ENCODE data around the gene DBF4B. TPM values are rescaled to one million over a fixed set of nuclear protein-coding genes. Genes with fewer than 3 reads are reported as not detected.
"Not testable (repeated sequence)": the region's sequence is repeated elsewhere in the genome, so short reads cannot be mapped to it uniquely, and the experiment has no call there.

The DBF4B gene
- total RNA-seq, 1 donor from 2014 or later: 12.2 TPM

DNA sequence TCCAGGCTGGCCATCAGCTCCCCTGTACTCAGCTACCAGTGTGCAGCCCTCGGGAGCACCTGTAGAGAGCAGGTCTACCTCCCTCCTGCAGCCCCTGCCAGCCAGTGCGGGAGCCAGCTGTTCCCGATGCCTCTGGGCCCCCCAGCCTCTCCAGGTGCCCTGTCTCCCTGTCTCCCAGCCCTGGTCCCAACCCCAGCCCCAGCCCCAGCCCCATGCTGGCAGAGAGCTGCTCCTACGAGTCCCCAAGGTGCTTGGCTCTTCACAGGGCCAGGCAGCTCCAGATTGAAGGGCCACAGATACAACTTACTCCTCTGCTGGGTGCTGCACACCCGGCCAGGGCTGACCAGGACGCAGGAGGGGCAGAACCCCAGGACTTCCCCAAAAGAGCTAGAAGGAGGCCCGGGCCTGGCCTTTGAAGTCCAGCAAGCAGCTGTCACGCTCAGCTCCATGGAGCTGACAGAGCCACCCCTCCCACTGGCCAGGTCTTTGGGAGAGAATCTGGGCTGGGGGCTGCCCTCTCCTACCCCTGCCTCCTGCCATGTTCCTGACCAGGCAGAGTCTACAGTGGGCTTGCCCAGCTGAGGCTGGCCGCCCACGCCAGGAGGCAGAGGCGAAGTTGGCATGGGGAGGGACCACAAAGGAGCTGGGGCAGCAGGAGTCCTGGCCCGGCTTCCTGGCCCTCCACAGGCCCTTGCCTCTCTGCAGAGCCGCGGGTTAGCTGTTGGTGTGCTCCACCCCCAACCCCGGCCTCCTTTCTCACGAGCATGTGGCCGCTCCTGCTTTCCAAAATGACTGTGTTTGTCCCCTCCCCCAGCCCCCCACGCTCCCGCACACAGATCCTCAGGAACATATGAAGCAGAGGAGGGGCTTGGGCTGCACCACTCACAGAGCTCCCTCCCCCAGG, 40.9 kb downstream of the DBF4B start:
- DNase-seq (ENCODE audit: low read depth): no peak
- no peak overlapping the region for H3K4me3 ChIP-seq (ENCODE audit: low read depth, low read length)
- TF ChIP-seq, protein P1, sequence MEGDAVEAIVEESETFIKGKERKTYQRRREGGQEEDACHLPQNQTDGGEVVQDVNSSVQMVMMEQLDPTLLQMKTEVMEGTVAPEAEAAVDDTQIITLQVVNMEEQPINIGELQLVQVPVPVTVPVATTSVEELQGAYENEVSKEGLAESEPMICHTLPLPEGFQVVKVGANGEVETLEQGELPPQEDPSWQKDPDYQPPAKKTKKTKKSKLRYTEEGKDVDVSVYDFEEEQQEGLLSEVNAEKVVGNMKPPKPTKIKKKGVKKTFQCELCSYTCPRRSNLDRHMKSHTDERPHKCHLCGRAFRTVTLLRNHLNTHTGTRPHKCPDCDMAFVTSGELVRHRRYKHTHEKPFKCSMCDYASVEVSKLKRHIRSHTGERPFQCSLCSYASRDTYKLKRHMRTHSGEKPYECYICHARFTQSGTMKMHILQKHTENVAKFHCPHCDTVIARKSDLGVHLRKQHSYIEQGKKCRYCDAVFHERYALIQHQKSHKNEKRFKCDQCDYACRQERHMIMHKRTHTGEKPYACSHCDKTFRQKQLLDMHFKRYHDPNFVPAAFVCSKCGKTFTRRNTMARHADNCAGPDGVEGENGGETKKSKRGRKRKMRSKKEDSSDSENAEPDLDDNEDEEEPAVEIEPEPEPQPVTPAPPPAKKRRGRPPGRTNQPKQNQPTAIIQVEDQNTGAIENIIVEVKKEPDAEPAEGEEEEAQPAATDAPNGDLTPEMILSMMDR (conservative IDR thresholded peaks at IDR 0.05; ENCODE audit: low read depth, low read length): no peak

DNA sequence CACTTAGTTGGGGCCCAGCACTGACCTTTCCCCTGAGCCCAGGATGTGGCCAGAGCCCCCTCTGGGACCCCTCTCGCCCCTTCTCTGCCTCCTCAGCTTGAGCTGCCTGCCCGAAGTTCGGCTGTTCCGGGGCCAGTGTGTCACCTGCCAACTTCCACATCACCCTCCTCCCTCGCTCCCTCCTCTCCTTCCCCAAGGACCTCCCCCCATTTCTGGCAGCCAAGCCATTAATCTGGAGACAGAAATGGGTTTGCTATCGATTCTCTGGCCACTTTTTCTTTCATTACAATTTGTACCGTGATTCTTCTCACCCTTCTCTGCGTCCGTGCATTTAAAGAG, 41.5 kb downstream of the DBF4B start:
- TF ChIP-seq, protein P1 (conservative IDR thresholded peaks at IDR 0.05; ENCODE audit: low read depth, low read length): no peak
- no peak overlapping the region for H3K4me3 ChIP-seq (ENCODE audit: low read depth, low read length)
- DNase-seq (ENCODE audit: low read depth): no peak

DNA sequence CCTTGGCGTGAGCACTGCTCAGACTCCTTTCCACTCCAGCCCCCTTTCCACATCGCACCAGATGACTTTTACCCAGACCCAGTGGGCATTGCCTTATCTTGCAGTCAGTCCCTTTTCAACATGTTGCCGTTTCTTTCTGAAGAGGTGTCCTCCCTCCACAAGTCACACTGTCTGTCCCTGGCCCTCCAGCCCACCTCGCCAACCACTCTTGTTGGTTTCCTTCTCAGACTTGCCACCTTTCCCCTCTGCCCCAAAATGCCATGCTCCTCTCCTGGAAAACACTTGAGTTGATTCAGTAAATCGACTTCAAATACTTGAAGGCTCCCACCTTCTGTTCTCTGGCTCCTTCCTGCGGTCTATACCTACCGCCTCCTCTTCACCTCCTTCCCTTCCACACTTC, 42.9 kb downstream of the DBF4B start:
- DNase-seq (ENCODE audit: low read depth): no peak
- TF ChIP-seq, protein P1 (conservative IDR thresholded peaks at IDR 0.05; ENCODE audit: low read depth, low read length): no peak
- H3K4me3 ChIP-seq (ENCODE audit: low read depth, low read length): no peak overlapping the region

DNA sequence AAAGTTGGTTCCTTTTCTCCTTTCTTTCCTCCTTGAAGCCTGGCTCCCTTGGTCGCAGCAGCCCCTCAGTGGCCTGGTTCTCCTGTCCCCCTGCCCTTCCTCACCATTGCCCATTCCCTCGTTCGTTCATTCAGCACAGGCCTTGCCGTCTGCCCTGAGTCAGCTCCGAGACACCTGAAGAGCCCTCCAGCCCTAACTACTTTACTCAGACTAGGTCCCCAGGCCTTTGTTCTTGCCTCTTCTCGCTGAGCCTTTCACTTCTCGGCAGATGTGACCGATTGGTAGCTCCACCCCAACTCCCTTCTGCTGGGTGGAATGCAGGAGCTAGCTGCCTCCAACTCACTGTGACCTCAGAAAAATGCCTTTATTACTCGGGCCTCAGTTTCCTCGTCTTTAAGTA, 43.3 kb downstream of the DBF4B start:
- no peak for DNase-seq (ENCODE audit: low read depth)
- no peak overlapping the region for H3K4me3 ChIP-seq (ENCODE audit: low read depth, low read length)
- TF ChIP-seq, protein P1 (conservative IDR thresholded peaks at IDR 0.05; ENCODE audit: low read depth, low read length): no peak

DNA sequence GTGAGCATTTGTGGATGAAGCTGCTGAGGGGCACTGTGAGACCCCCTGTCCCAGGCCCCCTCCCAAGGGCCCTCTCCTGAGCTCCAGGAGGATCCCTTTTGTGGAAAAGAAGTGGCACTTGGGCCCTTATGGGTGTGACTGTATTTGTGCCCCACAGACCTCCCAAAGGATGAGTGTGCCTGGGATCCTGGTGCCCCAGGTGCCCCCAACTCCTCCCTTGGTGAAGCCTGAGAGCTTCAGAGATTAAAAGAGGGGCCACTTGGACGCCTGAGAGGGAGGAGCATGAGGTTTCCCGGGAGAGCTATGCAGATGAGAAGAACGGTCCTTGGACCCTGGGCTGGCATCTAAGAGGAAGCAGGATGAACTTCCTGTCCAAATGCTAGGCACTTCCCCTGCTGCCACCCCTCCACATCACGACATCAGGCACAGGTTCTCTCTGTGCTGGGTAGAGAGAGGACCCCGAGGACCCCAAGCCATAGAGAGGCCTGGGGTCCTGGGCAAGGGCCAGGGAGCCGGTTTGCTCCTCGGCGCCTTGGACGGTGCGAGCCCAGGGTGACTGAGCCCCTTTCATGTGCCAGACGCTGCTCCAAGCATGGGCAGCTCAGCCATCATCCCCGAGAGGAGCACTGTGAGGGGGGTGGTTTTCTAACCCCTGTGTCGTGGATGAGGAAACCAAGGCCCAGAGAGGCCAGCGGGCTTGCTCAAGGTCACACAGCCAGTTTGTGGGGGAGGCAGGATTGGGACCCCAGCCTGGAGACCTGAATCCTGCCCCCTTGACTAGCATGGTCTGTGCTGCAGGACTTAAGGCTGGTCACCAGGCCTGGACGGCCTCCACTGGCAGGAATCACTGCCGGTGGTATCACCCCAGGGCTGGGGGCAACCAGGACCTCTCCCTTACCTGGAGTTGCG, 44.7 kb downstream of the DBF4B start:
- DNase-seq (ENCODE audit: low read depth): no peak
- H3K4me3 ChIP-seq (ENCODE audit: low read depth, low read length): no peak overlapping the region
- TF ChIP-seq, protein P1 (conservative IDR thresholded peaks at IDR 0.05; ENCODE audit: low read depth, low read length): no peak

DNA sequence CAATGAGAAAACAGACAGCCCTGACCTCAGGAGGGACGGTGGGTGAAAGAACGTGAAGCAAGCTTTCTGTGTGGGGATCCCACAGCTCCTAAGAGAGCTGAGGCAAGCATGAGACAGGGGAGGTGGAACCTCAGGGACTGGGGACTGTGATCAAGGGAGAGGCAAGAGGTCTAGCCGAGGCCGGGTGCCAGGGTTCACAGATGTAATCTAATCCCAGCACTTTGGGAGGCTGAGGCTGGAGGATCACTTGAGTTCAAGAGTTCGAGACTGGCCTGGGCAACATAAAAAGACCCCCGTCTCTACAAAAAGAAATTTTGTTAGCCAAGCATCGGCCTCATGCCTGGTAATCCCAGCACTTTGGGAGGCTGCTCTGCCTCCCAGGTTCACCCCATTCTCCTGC, 45.8 kb downstream of the DBF4B start:
- TF ChIP-seq, protein P1 (conservative IDR thresholded peaks at IDR 0.05; ENCODE audit: low read depth, low read length): no peak
- no peak overlapping the region for H3K4me3 ChIP-seq (ENCODE audit: low read depth, low read length)
- DNase-seq (ENCODE audit: low read depth): no peak

DNA sequence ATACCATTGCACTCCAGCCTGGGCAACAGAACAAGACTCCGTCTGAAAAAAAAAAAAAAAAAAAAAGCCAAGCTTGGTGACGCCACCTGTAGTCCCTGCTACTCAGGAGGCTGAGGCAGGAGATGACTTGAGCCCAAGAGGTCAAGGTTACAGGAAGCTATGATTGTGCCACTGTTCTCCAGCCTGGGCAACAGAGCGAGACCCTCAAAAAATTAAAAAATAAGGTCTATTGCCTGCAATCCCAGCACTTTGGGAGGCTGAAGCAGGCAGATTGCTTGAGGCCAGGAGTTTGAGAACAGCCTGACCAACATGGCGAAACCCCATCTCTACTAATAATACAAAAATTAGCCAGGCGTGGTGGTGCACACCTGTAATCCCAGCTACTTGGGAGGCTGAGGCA, 46.7 kb downstream of the DBF4B start:
- not testable (repeated sequence) for H3K4me3 ChIP-seq (ENCODE audit: low read depth, low read length)

More for the DNA sequence above, 46.7 kb downstream of the DBF4B start:
- DNase-seq (ENCODE audit: low read depth): not testable (repeated sequence)

Measured in epithelial cell of proximal tubule (primary cell).